Fibroblast of peridontal ligament (primary cell): ENCODE data around the gene TPPP3.
A peak's percentile ranks its signal among the peaks of the same experiment; 100 is the strongest.

Source experiments
- DNase-seq: peaks from one replicate; pipeline ENCODE4 v3.0.0-alpha.2; 2010; ENCODE audit errors: extremely low read depth

TPPP3 gene

DNA sequence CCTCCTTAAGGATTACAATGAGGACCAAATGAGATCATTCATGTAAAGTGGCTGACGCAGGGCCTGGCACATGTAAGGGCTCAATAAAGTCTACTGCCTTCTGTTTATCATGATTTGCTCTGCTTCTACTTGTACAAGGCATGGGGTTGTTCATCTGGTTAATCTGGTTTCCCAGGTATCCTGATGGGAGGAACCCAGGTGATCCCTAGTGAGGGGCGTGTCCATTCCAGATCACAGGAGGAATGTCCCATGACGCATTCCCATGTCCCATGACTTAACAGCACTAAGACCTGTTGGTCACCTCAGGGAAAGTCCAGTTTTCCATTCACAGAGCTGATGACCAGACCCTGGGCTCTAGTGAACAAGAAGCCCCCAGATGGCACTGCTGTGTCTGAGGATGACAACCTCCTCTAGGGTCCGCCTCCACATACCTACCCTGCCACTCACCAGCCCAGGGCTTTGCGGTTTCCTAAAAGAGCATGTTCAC lies 11.5 kb upstream of the TPPP3 start:
- DNase-seq: no peak

DNA sequence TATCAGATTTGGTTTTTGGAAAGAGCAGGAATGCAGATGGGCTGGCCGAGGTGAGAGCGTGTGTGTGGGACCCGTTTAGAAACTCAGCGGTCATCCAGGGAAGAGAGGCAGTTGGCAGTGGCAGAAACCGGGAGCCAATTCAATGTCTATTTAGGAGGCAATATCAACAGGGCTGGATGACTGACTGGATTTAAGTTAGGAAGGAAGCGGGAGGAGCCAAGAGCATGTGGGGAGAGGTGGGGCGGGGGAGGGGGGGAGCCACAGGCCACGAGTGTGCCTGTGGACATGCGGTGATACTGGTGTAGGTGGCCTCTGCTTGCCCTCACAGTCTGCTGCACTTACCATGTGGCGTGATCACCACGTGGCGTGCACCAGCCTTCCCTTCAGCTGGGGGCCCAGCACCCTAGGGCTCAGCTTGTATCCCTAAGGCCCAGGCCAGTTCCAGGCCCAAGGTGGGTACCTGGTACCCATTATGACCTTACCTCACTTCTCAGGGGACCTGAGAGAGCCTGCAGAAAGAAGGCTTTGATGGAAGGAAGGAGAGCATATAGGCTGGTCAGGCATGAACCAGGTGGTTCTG lies 10.8 kb upstream of the TPPP3 start:
- DNase-seq: no peak

DNA sequence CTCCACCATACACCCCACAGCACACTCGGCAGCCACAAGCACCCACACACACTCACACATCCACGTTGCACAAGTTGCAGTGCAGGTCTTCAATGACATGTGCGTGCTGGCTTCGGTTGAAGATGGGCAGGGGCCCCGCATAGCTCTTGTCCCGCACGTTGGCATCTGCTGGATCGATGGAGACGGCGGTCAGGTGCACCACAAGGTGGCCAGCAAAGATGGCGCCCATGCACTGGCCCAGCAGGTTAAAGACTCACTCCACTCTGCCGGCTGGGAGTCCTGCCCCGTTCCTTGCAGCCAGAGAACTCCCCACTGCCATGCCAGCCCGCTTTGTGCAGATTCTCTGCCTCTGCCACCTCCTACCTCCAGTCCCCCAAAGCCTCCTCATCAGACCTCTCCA lies 7.6 kb upstream of the TPPP3 start:
- no peak for DNase-seq

- no peak for DNase-seq
Measured at GRCh38 chr16:67399749-67400704, 6.7 kb upstream of the TPPP3 start.

GRCh38 chr16:67399218-67399733 lies 6.0 kb upstream of the TPPP3 start:
- DNase-seq: no peak

GRCh38 chr16:67398546-67399217 lies 5.4 kb upstream of the TPPP3 start:
- no peak for DNase-seq

- no peak for DNase-seq
Measured at GRCh38 chr16:67397812-67398545, 4.7 kb upstream of the TPPP3 start.

GRCh38 chr16:67397036-67397801 lies 3.9 kb upstream of the TPPP3 start:
- DNase-seq: no peak

DNA sequence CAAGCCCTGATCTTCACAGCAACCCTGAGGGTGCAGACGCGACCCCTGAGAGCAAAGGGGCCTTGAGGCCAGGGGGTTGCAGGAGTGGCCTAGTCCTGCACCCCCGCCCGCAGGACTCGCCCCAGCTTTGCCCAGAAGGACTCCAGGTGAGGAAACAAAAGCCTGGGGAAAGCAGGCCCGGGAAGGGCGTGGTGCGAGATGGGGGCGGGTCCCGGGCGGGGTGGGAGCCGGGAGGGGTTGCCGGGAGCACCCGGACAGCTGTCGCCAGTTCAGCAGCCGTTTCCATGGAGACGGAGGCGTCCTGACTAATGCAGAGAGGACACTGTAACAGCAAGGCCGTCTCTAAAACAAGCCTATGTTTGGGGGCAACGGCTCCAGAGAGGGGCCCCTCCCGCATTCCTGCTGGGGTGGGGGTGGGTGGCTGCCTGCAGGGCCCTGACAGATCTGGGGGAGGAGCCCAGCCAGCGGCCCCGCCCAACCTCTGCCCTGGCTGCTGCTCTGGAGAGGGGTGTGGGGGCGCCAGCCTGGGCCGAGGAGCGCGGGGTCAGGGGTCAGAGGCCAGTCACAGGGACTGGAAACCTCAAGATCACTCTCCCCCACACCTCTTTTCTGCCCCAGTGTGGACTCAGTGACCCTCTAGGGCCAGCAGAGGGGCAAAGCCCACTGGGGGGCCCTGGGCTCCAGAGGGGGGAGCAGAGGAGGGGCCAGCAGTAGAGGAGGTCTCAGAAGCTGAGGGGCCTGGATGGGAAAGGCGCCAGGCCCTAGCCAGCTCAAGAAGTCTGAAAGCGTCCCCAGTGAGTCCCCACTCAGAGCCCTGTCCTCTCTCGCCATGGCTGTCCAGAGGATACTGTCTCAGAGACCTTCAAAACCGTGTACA lies 3.1 kb upstream of the TPPP3 start:
- DNase-seq: peak; percentile 57

- DNase-seq: no peak
Measured at GRCh38 chr16:67395458-67396158, 2.3 kb upstream of the TPPP3 start.

GRCh38 chr16:67395105-67395457 lies 1.8 kb upstream of the TPPP3 start:
- DNase-seq: no peak

GRCh38 chr16:67394155-67395104 lies 1.1 kb upstream of the TPPP3 start:
- DNase-seq: no peak

DNA sequence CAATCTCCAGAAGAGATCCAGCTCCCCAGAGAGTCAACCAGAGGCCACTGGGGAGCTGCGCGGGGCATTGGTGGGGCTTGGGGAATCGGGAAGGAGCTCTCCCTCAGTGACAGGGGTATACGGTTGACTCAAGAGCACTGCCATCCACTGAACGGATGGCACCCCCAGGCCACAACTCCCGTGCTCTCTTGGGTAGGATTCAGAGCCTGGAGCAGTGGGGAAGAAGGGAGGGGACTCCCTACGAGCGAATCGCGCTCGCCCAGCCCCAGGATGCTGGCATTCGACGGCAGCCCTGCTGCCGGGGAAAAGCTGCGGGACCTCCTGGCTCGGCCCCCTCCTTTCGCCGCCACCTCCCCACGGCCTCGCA lies 473 bp upstream of the TPPP3 start:
- DNase-seq: no peak

DNA sequence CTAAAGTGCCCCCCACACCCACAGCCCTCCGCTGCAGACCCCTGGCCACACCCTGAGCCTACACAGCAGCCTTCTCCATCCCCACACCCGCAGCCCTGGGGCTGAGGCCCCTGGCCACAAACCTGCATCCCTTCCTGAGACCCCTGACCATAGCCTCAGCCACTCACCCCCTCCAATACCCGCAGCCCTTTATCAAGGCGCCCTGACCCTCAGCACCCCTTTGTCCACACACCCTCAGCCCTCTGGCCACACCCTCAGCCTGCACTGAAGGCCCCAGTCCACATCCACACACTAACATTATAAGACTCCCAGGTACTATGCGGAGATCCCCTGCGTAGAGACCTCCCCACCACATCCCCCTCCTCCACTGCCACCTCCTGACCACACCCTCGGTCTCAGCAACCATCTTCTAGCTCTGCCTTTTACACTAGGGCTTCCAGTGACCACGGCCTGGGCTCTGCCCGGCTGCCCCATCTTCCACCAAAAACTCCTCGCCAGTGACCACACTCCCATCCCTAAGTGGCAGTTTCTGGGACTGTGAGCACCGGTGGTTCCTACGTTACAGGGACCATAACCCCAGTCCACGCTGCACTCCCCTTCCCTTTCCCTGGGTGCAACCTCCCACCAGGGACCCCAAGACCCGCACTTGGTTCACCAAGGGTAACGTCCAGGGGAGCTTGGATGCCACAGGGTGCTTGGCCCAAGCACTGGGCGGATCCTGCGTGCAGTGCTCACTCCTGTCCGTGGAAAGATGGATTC lies 818 bp downstream of the TPPP3 start:
- no peak for DNase-seq

- peak; percentile 31 for DNase-seq
Measured at GRCh38 chr16:67391424-67392300, 1.6 kb downstream of the TPPP3 start.

GRCh38 chr16:67390816-67391423 lies 2.4 kb downstream of the TPPP3 start:
- no peak for DNase-seq
